DND-41 (cell line): ENCODE measurements around the gene RAMP1.

ENCODE experiments used
- ATAC-seq: fragments of 200-7000 bp; cut with Tn5 transposase; 3 replicates; pipeline ENCODE4 v1.9.1; 2021; ENCODE audit warnings: low read depth; ENCODE audit not compliant: insufficient read depth
- DNase-seq: peaks from one replicate; pipeline ENCODE4 v3.0.0-alpha.2; 2020
- H2AFZ ChIP-seq: 2 replicates; pipeline ENCODE4 v1.6.0; 2012; ENCODE audit warnings: low read depth, low read length
- H3K27ac ChIP-seq: 2 replicates; pipeline ENCODE4 v1.5.1; 2012; ENCODE audit warnings: low read length, inconsistent platforms
- H3K27me3 ChIP-seq: fragments of 200-600 bp; sonication (generic); 2 replicates; pipeline ENCODE4 v1.6.0; 2012; ENCODE audit warnings: low read length, mild to moderate bottlenecking, inconsistent platforms; ENCODE audit not compliant: insufficient read depth, poor library complexity
- H3K36me3 ChIP-seq: 2 replicates; pipeline ENCODE4 v1.5.1; 2012; ENCODE audit warnings: low read length, inconsistent platforms; ENCODE audit not compliant: insufficient read depth
- H3K4me1 ChIP-seq: 2 replicates; pipeline ENCODE4 v1.5.1; 2012; ENCODE audit warnings: mild to moderate bottlenecking, low read length; ENCODE audit not compliant: insufficient read depth
- H3K4me2 ChIP-seq: 2 replicates; pipeline ENCODE4 v1.6.0; 2012; ENCODE audit warnings: mild to moderate bottlenecking, moderate library complexity, low read length, inconsistent platforms; ENCODE audit not compliant: insufficient read depth
- H3K4me3 ChIP-seq, 2 experiments: fragments of 200-600 bp in 1 of 2; shearing (Covaris generic) in 1 of 2; 2 replicates each; pipeline ENCODE4 v1.5.1; 2012 to 2016; ENCODE audit warnings: inconsistent platforms in 2 of 2, low read length in 2 of 2, mild to moderate bottlenecking in 2 of 2, low read depth in 1 of 2, moderate library complexity in 1 of 2
- H3K79me2 ChIP-seq: 2 replicates; pipeline ENCODE4 v1.6.0; 2012; ENCODE audit warnings: low read length, inconsistent platforms; ENCODE audit not compliant: insufficient read depth
- H3K9ac ChIP-seq: 2 replicates; pipeline ENCODE4 v1.6.0; 2012; ENCODE audit warnings: low read depth, mild to moderate bottlenecking, inconsistent platforms, low read length, moderate library complexity
- H3K9me3 ChIP-seq: 2 replicates; pipeline ENCODE4 v1.5.1; 2012; ENCODE audit warnings: low read length, moderate library complexity, mild to moderate bottlenecking, inconsistent platforms; ENCODE audit not compliant: insufficient read depth, severe bottlenecking
- H4K20me1 ChIP-seq: 2 replicates; pipeline ENCODE4 v1.6.0; 2012; ENCODE audit warnings: low read length; ENCODE audit not compliant: insufficient read depth
- EZH2 ChIP-seq: IDR thresholded peaks from 3 replicates; pipeline ENCODE4 v1.6.1; 2012; ENCODE audit warnings: borderline replicate concordance, low read depth, mild to moderate bottlenecking, moderate library complexity, low read length, inconsistent platforms; ENCODE audit not compliant: severe bottlenecking
- TF ChIP-seq, protein P1 (sequence below): IDR thresholded peaks from 2 replicates; pipeline ENCODE4 v1.5.1; 2012; ENCODE audit warnings: borderline replicate concordance, low read length, moderate library complexity, mild to moderate bottlenecking; ENCODE audit not compliant: poor library complexity, severe bottlenecking; ENCODE audit errors: extremely low read depth

RAMP1 gene

DNA sequence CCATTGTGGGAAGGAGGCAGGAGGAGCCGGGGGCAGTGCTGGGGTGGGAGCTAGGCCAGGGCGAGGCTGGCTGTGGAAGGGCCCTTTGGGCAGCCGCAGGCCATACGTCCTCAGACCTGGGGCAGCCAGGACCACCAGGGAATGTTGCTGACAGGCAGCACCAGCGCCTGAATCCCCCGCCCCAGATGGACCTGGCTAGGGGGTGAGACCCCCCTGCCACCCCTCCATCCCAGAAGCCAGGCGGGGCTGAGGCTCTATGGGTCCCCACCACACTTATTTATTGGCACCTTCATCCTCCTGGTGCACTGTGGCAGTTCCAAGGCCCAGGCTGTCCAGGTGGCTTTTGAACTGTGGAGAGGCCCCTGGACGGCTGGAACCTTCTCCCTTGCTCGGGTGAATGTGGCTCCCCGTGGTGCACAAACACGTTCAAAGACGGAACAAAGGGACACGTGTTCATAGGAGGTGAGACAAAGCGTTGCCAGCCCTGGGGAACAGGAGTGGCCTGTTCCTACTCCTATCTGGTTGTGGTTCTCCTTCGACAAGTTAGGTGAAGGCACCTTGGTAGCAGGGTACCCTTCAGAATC, 35.1 kb downstream of the RAMP1 start:
- no peak for DNase-seq
- no peak overlapping the region for H3K4me3 ChIP-seq
- H3K27ac ChIP-seq = no peak overlapping the region

DNA sequence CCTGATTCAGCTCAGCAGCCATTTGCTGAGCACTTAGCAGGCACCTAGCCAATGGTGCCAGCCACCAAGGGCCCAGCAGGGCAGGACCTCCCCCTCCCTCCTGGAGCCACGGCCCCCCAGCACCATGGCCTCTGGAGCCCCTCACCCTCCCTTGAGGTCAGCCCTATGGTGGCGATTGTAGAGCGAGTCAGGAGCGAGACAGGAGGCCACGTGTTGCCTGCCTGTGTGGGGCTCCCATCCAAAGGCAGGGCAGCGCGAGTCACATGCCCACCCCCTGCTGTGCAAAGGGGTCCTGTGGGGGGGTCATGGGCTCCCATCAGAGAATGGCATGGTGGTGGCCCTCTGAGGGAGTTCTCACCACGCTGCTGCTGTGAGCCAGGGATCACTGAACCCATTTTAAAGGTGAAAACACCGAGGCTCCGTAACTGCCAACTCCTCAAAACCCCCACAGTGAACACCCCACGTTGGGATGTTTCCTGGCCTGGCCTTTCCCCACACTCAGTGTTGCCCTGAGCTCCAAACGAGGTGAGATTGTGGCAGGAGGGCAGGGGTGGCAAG, 35.6 kb downstream of the RAMP1 start:
- Histone ChIP-seq H3K4me1 (no peaks in the 10 kb centered on the region), H3K27me3 (peaks cover 3% of the 10 kb centered on the region), H4K20me1 (no peaks in the 10 kb centered on the region), H3K9me3 (no peaks in the 10 kb centered on the region), H3K4me3 (no peak overlapping the region), H3K36me3 (no peaks in the 10 kb centered on the region), H2AFZ (no peak overlapping the region), H3K9ac (no peak overlapping the region), H3K4me2 (no peak overlapping the region), H3K27ac (no peak overlapping the region), H3K79me2 (no peaks in the 10 kb centered on the region)
- ATAC-seq (no peak), DNase-seq (no peak)
- TF ChIP-seq EZH2 = no peak
- TF ChIP-seq, protein P1, sequence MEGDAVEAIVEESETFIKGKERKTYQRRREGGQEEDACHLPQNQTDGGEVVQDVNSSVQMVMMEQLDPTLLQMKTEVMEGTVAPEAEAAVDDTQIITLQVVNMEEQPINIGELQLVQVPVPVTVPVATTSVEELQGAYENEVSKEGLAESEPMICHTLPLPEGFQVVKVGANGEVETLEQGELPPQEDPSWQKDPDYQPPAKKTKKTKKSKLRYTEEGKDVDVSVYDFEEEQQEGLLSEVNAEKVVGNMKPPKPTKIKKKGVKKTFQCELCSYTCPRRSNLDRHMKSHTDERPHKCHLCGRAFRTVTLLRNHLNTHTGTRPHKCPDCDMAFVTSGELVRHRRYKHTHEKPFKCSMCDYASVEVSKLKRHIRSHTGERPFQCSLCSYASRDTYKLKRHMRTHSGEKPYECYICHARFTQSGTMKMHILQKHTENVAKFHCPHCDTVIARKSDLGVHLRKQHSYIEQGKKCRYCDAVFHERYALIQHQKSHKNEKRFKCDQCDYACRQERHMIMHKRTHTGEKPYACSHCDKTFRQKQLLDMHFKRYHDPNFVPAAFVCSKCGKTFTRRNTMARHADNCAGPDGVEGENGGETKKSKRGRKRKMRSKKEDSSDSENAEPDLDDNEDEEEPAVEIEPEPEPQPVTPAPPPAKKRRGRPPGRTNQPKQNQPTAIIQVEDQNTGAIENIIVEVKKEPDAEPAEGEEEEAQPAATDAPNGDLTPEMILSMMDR = no peak

More for the DNA sequence above, 35.1 kb downstream of the RAMP1 start:
- H3K4me2 ChIP-seq = no peak overlapping the region
- H3K4me1 ChIP-seq = no peaks in the 10 kb centered on the region
- H3K79me2 ChIP-seq = no peaks in the 10 kb centered on the region
- H3K9me3 ChIP-seq = no peaks in the 10 kb centered on the region
- H2AFZ ChIP-seq = no peak overlapping the region
- H3K9ac ChIP-seq = no peak overlapping the region
- TF ChIP-seq, protein P1 = no peak
- no peak for TF ChIP-seq EZH2
- H4K20me1 ChIP-seq = no peaks in the 10 kb centered on the region
- H3K36me3 ChIP-seq = no peaks in the 10 kb centered on the region
- peaks cover 3% of the 10 kb centered on the region for H3K27me3 ChIP-seq
- ATAC-seq = no peak

DNA sequence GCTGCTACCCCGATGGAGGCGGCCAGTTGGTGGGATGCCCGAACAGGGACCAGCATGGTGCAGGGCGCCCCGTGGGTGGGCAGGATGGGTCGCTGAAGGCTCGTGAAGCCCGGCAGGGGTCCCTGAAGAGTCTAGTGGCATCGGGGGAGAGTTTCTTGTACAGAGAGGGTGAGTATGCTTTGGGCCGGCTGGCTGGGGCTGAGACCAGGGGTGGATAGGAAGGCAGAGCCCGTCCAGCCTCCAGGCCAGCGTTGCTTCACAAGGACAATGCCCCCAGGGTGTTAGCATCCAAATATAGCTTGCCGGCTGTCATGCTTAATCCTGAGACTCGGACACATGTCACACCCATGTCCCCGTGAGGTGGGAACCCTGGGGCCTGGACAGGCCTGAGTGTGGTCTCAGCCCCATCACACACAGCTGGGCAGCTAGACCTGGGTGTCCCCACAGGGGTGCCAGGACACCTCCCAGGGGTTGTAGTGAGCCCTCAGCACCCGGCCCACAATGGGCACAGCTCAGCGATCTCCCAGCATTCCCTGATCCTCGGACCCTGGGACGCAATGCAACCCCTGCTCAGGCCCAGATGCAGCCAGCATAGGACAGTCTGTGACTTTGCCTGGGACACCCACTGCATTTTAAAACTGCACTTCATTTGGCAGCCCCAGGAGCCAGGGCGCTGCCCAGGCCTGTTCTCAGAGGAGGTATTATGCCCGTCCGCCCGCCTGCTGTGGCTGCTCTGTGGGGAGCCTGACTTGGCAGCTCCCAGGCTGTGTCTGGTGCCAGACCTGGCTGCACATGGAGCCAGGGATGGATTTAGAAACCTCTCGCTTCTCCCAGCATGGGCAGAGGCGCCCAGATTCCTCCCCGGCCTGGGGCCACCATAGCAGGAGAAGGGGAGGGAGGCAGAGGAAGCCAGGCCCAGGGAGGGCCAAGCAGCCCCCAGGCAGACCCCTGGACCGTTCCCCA, 36.4 kb downstream of the RAMP1 start:
- no peak overlapping the region for H3K4me2 ChIP-seq
- no peaks in the 10 kb centered on the region for H3K9me3 ChIP-seq
- no peak overlapping the region for H3K27ac ChIP-seq
- no peak overlapping the region for H2AFZ ChIP-seq
- H3K9ac ChIP-seq = no peak overlapping the region
- H3K79me2 ChIP-seq = no peaks in the 10 kb centered on the region
- no peak for DNase-seq
- ATAC-seq = no peak
- H3K4me3 ChIP-seq = no peak overlapping the region
- H3K4me1 ChIP-seq = no peaks in the 10 kb centered on the region
- TF ChIP-seq, protein P1 = no peak
- TF ChIP-seq EZH2 = no peak
- H3K27me3 ChIP-seq = peaks cover 3% of the 10 kb centered on the region
- H4K20me1 ChIP-seq = no peaks in the 10 kb centered on the region
- no peaks in the 10 kb centered on the region for H3K36me3 ChIP-seq
